ENCODE results near the gene LRRC8E.
A peak's percentile ranks its signal among the peaks of the same experiment; 100 is the strongest.
"Not testable (repeated sequence)": the region's sequence is repeated elsewhere in the genome, so short reads cannot be mapped to it uniquely, and the experiment has no call there.

The LRRC8E gene

DNA sequence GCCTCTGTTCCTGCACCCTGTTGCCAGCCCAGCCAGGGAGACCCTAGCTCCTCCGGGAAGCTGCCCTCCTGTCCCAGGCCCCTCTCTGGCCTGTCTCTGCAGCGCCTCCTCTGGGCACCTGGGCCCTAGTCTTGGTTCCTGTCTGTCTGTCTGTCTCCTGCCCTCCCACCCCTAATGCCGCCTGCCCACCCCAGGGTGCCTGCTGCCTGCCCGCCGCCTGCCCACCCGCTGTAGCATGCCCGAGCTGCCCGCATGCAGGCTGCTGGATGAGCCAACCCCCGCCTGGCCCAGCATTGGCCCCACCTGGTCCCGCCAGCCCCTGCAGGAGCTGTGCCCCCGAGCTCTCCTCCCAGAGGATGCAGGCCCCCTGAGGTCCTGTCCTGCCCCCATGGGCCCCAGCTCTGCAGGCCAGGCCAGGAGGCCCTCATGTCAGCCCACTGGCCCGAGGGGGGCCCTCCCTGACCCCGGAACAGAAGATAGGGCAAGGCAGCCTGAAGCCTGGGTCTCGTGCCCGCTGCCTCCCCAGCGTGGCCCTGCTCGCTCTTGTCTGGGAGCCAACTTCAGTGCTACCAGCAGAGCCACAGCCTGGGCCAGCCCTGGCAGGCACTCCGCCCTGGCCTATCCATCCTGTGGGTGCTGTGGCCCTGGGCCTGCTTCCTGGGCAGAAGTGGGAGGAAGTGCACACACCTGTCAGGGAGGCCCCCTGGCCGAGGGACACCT, 20.6 kb downstream of the LRRC8E start:
- DNase-seq (ENCODE audit: low read depth): no peak

DNA sequence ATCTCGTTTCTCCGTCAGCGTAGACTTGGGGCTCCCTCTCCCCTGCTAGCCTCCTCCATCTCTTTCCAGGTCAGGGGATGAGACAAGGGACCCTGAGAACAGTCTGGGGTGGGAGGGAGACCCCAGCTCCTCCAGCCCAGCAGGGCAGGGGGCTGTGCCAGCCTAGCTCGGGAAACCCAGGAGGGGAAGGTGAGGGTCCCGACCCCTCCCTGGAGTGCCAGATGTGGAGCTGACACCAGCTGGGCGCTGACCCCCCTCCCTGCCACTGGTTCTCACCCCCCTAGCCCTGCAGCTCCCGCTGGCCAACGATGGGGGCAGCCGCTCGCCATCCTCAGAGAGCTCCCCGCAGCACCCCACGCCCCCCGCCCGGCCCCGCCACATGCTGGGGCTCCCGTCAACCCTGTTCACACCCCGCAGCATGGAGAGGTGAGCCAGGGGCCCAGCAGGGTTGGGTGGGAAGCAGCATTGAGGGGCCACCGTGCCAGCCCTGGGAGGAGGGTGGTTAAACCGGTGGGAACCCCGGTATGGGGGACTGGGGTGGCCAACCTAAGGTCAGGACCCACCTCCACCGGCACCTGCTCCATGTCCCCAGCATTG, 21.3 kb downstream of the LRRC8E start:
- DNase-seq (ENCODE audit: low read depth): no peak

DNA sequence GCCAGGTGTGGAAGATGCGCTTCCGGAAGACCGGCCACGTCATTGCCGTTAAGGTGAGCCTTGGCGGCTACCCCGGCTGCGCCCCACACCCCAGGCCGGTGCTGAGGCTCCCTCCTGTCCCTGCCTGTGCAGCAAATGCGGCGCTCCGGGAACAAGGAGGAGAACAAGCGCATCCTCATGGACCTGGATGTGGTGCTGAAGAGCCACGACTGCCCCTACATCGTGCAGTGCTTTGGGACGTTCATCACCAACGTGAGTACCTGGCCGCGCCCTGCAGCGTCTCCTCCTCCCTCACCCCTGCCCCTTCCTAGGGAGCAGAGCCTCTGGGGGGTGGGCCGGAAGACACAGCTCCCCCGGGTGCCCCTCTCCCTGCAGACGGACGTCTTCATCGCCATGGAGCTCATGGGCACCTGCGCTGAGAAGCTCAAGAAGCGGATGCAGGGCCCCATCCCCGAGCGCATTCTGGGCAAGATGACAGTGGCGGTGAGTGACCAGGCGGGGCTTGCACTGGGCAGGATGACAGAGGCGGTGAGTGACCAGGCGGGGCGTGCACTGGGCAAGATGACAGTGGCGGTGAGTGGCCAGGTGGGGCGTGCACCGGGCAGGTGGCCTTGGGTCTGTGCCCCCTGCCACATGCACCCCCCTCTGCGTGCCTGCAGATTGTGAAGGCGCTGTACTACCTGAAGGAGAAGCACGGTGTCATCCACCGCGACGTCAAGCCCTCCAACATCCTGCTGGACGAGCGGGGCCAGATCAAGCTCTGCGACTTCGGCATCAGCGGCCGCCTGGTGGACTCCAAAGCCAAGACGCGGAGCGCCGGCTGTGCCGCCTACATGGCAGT, 22.2 kb downstream of the LRRC8E start:
- no peak for DNase-seq (ENCODE audit: low read depth)

DNA sequence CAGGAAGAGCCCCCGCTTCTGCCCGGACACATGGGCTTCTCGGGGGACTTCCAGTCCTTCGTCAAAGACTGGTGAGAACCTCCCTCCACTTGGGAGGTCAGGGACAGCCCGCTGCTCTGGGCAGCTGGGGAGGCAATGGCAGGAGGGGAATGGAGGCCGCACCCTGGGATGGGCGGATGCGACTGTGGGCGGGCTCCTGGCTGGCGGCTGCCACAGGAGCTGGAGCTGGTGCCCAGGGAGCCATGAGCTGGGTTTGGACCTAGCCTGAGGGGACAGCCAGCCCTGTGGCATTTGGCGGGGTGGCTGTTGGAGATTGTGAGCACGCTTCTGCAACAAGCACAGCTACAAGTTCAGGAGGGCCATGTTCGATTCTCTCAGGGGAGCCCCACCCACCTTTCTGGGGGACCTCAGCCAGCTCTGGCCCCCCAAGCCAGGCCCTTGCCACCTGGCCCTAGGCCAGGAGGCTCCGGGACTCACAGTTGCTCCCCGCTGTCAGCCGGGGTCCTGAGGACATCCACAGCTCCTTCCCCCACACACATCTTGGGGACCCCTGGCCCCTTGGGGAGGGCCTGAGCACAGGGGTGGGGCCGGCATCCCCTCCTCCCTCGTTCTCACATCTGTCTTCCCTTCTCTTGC, 23.3 kb downstream of the LRRC8E start:
- no peak for DNase-seq (ENCODE audit: low read depth)

DNA sequence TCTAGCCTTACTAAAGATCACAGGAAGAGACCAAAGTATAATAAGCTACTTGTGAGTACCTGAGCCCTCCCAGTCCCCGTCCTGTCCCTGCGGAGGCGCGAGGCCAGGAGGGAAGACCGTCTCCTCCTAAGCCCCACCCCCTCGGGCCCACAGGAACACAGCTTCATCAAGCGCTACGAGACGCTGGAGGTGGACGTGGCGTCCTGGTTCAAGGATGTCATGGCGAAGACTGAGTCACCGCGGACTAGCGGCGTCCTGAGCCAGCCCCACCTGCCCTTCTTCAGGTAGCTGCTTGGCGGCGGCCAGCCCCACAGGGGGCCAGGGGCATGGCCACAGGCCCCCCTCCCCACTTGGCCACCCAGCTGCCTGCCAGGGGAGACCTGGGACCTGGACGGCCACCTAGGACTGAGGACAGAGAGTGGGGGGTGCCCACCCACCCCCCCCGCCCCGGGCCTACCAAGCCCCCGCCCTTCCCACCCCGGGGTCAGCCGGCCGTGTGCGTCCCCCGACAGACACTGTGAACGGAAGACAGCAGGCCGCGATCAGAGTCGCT, 23.9 kb downstream of the LRRC8E start:
- no peak for DNase-seq (ENCODE audit: low read depth)

DNA sequence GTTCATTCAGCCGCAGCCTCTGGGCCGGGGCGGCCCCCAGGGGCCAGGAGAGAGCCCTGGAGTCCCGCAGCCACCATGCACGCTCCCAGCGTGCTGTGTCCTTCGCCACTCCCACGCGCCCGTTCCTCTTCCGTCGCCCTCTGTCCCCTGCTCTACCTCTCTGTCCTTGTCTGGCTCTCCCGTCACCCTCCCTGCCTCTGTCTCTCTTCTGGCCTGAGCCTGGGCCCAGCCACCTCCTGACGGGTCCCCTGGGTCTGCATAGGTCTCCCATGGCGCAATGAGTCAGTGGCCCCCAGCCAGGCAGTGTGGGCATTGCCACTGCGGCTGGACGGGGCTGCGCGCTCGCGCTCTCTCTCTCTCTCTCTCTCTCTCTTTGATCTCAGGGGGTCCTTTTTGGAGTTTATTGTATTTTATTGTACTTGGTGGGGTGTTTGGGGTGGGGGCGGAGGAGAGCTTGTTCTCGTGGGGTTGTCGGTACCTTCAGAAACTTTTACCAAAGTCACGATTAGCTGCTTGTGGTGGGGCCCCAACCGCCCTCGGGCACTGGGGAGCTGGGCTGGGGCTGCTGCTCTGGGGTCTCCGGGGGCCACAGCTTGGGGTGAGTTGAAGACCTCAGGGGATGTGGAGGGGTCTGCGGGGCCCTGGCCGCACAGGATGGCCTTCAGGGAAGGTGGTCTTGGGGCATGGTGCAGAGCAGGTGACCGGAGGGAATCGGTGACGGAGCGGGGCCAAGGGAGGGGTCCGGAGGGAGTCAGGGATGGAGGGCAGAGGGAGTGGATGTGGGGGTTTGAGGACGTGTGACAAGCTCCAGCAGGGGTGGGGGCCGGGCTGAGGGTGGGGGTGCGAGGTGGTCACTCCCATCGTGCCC, 24.6 kb downstream of the LRRC8E start:
- DNase-seq (ENCODE audit: low read depth): no peak

DNA sequence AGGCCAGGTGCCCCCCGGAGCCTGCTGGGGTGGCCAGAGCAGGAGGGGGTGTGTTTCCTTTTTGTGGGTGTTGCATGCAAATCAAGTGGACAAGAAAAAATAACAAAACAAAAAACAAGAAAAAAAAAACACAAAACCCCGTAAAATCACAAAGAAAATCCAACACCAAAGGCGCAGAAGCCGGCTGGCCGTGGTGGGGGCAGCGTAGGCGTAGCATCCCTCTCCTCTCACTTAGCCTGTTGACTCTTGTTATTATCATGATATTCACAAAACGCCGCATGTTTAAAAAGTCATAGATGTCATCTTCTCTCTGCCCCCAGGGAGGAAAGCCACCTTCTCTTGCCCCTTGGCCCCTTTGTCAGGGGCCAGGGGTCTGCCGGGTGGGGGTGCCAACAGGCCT, 25.3 kb downstream of the LRRC8E start:
- no peak for DNase-seq (ENCODE audit: low read depth)

DNA sequence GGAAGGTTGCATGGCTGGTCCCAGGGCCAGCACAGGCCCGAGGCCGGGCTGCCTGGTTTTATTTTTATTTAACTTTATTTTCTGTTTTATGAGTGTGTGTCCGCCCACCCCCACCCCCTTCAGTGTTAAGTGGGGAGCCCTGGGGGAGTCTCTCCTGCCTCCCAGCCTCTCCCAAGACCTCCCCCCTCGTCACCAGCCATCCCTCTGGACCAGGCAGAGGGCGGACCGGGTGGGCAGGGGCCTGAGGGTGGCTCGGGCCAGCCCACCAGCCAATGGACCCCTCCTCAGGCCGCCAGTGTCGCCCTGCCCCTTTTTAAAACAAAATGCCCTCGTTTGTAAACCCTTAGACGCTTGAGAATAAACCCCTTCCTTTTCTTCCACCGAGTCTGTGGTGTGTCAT, 25.8 kb downstream of the LRRC8E start:
- no peak for DNase-seq (ENCODE audit: low read depth)

DNA sequence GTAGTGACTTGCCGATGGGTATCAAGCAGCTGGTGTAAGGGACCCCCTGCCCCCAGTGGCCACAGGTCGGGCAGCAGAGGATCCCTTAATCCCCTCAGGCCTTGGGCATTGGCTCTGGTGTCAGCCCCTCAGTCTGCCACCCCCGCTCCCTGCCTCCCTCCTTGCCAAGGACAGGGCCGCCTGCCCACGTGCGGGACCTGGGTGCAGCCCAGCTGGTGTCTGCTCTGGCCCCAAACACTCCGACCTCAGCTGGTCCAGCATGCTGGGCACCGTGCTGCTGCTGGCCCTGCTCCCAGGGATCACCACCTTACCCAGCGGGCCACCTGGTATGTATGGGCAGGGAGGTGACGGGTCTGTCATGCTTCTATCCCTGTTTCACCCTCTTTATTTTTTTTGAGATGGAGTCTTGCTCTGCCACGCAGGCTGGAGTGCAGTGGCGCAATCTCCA, 26.3 kb downstream of the LRRC8E start, which contains the start of gene TGFBR3L:
TGFBR3L (plus strand) TSS at position 233 of the 448 bp plus-strand sequence.
- DNase-seq (ENCODE audit: low read depth): no peak

DNA sequence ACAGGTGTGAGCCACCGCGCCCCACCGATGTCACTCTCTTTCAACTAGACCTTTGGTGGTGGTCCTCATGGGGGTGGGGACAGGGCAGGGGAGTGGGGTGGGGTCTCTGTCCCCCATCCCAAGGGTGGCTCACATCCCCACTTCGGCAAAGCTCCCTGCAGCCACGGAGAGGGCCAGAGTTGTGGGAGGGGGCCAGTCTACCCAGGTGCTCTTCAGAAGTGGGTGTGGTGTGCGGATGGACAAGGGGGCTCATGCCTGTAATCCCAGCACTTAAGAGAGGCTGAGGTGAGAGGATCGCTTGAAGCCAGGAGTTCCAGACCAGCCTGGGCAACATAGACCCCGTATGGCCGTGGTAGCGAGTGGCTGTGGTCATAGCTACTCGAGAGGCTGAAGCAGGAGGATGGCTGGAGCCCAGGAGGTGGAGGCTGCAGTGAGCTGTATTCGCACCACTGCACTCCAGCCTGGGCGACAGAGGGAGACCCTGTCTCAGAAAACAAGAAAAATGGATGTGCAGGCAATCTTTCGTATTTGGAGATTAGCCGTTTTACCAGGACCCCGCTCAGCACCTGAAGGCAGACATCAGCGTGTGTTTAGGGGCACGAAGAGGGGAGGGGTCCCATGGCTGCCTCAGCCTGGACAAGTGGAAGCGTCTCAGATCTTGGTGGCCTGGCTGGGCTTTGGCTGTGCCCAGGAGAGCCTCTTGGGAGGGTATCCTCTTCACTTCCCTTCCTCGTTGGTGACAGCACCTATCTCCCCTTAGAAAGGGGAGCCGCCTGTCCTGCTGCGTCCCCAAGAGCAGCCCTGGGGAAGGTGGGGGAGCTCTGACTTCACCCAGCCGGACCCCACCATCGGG, 27.2 kb downstream of the LRRC8E start:
- DNase-seq (ENCODE audit: low read depth): no peak

DNA sequence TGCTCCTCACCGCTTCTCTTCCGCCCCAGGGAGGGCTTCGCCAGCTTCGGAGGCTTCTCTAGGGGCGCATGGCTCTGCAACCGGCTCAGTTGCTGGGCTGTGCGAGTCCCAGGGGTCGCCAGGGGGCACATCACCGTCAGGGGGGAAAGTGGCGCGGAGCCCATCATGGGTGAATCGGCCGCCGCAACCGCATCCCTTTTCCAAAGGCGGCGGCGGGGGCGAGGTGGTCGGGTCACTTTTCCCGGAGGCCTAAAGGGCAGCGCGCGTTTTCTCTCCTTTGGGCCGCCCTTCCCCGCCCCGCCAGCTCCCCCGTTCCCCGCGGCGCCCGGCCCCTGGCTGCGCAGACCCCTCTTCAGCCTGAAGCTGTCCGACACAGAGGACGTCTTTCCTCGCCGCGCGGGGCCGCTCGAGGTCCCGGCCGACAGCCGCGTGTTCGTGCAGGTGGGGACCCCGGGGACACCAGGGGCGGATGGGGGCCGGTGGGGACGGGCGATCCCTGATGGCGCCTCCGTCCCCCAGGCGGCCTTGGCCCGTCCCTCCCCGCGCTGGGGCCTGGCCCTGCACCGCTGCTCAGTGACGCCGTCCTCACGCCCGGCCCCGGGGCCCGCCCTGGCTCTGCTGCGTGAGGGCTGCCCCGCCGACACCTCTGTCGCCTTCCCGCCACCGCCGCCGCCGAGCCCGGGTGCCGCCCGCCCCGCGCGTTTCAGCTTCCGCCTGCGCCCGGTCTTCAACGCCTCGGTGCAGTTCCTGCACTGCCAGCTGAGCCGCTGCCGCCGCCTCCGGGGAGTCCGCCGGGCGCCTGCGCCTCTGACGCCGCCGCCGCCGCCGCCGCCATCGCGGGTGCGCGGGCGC, 28.0 kb downstream of the LRRC8E start:
- DNase-seq (ENCODE audit: low read depth): no peak

DNA sequence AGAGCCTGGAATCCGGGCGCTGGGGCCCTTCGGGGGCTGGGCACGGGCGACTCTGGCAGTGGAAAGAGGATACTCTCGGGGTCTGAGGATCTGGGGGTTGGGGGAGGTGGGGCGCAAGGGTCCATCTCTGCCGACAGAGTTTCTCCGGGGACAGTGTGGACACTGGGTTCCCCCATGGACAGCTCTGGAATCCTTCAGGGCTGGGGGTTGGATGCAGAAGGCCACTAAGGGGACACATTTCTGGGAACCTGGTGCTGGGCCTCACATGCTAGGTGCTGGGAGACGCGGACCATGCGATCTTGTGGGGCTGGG, 28.6 kb downstream of the LRRC8E start:
- DNase-seq (ENCODE audit: low read depth): no peak

DNA sequence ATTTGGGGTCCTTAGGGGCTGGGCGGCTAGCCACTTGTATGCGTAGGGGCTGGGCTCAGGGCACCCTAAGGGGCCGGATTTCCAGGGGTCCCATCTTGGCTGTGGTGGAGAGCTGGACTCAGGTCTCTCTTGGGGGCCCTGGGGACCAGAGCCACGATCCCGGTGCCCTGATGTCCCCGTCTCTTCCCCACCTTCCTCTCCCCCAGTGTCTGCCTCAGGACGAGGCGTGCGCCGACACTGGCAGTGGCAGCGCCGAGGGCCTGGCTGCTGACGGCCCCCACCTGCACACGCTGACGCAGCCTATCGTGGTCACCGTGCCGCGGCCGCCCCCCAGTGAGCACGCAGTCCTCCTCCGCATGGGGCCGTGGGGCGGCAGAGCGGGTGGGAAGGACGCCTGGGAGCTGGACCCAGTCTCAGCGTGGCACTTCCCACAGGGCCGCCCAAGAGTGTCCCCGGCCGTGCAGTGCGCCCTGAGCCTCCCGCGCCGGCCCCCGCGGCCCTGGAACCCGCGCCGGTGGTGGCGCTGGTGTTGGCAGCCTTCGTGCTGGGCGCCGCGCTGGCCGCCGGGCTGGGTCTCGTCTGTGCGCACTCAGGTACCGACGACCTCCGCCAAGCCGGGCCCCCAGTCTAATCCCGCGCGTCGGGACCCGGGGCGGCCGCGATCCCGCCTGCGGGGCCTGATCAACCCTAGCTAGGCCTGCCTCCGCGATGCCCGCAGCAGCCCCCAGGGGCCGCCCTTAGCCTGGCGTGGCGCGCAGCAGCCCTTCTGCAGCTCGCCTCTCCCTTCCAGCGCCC, 29.2 kb downstream of the LRRC8E start:
- DNase-seq (ENCODE audit: low read depth): no peak

DNA sequence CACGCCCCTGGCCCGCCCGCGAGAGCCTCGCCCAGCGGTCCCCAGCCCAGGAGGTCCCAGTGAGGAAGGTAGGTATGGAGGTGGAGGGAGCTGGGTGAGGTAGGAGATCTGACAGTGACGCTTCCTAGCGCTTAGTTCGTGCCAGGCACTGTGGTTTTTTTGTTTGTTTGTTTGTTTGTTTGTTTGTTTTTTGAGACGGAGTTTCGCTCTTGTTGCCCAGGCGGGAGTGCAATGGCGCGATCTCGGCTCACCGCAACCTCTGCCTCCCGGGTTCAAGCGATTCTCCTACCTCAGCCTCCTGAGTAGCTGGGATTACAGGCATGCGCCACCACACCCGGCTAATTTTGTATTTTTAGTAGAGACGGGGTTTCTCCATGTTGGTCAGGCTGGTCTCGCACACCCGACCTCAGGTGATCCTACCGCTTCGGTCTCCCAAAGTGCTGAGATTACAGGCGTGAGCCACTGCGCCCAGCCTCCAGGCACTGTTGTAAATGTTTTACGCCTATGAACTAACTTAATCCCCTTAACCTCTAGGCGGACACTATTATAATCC, 29.8 kb downstream of the LRRC8E start:
- not testable (repeated sequence) for DNase-seq (ENCODE audit: low read depth)

DNA sequence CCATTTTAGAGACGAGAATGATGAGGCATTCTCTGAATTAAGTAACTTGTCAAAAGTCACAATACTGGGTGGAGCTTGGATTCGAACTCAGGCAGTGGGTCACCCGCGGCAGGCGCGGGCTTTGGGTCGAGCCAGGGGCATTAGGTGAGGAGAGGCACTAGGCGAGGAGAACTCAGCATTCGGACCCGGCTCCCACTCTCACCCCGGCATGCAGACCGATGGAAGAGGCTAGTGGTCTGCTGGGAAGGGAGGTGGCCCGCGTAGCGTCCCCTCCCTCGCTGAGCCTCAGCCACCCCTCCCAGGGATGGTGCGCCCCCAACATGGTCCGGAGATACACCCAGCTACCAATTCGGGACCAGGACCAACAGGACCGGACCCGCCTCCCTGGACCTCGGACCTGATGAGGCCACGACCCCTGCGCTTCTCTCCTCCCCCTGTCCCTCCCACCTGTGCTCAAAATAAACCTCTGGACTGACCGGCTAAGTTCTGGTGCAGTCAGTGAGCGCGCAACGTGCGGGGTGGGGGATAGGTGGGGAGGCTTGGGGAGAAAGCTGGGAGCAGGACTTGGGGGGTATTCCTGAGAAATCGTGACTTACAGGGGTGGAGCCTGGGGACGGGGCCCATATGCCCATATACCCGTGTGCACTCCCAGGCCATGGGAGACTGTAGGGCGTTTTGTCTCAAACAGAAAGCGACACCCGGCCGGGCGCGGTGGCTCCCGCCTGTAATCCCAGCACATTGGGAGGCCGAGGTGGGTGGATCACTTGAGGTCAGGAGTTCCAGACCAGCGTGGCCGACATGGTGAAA, 30.5 kb downstream of the LRRC8E start:
- no peak for DNase-seq (ENCODE audit: low read depth)

DNA sequence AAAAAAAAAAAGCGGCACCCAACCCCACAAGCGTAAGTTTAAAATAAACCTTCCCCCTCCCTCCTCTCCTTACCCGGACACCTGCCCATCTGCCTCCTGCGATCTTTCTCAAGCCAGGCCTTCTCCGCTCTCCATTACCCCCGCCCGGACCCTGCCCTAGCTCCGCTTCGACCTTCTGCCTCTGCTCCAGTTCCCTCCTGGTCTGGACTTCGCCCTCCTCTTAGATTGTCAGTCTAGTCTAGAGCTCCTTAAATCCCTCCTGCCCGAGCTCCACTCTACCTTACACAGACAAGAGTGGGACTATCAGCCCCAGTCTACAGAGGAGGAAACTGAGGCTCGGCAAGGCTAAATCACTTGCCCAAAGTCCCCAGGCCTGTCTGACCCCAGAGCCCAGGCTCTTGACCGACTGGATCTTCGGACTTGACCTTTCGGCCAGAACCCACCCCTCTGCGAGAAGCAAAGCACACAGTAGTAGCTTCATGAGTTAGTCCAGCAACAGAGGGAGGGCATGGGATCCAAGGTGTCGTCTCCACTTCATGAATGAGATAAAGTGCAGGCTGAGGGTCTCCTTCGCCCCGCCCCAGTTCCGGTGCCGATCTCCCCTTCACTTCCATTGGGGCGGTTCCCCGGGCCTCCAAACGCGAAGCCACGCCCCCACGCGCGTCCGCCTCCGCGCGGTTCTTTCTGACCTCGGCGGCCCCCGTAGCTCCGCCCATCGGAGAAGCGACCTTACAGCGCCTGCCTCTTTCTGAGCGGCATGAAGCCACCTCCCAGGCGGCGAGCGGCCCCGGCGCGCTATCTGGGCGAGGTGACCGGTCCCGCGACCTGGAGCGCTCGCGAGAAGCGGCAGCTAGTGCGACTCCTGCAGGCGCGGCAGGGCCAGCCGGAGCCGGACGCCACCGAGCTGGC, 31.6 kb downstream of the LRRC8E start, which contains the start of gene SNAPC2:
SNAPC2 (plus strand) TSS at position 729 of the 909 bp plus-strand sequence; CDS start at position 758, 29 bp downstream.
- peak; percentile 51 for DNase-seq (ENCODE audit: low read depth)

Data from GM04503 (cell line).